K562 (cell line): ENCODE measurements around the gene LLGL2.

Experiments
- CTCF ChIP-seq, 3 experiments: IDR thresholded peaks in 2 of 3; conservative IDR thresholded peaks in 1 of 3; 2 replicates each; pipeline ENCODE4 v1.5.1; 2011 to 2012; ENCODE audit warnings: low read length in 3 of 3, mild to moderate bottlenecking in 3 of 3, control low read depth in 2 of 3, improper control_type of control experiment in 1 of 3, inconsistent platforms in 1 of 3, low read depth in 1 of 3, mixed read lengths in 1 of 3, moderate library complexity in 1 of 3; ENCODE audit not compliant: insufficient read depth in 2 of 3
- POLR2A ChIP-seq: fragments of 450-650 bp; conservative IDR thresholded peaks from 2 replicates; pipeline ENCODE4 v1.6.1; 2016
- POLR2AphosphoS5 ChIP-seq: IDR thresholded peaks from 2 replicates; pipeline ENCODE4 v1.6.1; 2011; ENCODE audit warnings: mild to moderate bottlenecking, low read depth, low read length, moderate library complexity; ENCODE audit not compliant: control insufficient read depth, insufficient read depth
- RBFOX2 ChIP-seq: fragments of 200-400 bp; formaldehyde crosslinking; IDR thresholded peaks from 2 replicates; pipeline ENCODE4 v1.6.1; 2017; ENCODE audit warnings: low read depth, mild to moderate bottlenecking, low read length, moderate library complexity
- SNAPC5 ChIP-seq: fragments of 250-450 bp; sonication (Bioruptor Pico); IDR thresholded peaks from 2 replicates; pipeline ENCODE4 v1.8.0; 2021; ENCODE audit warnings: moderate library complexity, mild to moderate bottlenecking, inconsistent platforms

- TF ChIP-seq RBFOX2 (no peak), CTCF (IDR thresholded peaks at IDR 0.05 in 2 of 3, conservative IDR thresholded peaks at IDR 0.05 in 1 of 3; ENCODE audit: insufficient read depth in 2 of 3, low read depth in 1 of 3, low read length in 3 of 3) (no peak), POLR2A (no peak), SNAPC5 (CRISPR knock-in tag) (no peak), POLR2AphosphoS5 (no peak)
These were observed 1.1 kb upstream of the LLGL2 start for GRCh38 chr17:75524269-75524969.
